ENCODE measurements around the gene C9. TPM values are rescaled to one million over a fixed set of nuclear protein-coding genes. Genes with fewer than 3 reads are reported as not detected.

Gene C9
- polyA plus RNA-seq, 1 donor from 2014 or later: not detected

DNA sequence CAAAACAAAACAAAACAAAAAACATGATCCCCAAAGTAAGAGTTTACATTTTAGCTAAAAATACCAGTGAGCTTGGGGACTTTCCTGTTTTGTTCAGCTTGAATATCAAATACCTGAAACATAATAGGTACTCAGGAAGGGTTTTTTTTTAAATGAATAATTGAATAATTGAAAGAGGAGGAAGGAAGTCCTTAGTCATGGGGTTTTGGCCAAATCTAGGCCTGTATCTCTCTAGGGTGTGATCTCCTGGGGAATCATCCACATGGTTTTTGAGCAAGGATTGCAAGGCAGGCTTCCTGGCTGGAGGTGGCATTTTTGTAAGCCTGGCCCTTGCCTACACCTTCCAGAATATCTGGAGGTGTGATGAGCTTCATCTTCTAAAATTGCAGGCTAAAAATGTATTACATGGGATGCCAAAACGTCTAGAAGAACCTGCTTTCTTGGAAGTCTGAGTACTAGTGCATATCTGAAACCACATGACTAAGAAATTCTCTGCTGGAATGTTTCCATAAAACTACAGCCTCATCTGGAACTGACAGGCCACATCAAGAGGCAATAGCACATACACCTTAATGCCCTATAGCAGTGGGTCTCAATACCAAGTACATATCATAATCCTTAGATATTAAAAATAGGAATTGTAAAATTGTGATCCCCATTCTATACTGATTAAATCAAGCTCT is 10.4 kb downstream of the C9 start:
- TF ChIP-seq, protein P1, sequence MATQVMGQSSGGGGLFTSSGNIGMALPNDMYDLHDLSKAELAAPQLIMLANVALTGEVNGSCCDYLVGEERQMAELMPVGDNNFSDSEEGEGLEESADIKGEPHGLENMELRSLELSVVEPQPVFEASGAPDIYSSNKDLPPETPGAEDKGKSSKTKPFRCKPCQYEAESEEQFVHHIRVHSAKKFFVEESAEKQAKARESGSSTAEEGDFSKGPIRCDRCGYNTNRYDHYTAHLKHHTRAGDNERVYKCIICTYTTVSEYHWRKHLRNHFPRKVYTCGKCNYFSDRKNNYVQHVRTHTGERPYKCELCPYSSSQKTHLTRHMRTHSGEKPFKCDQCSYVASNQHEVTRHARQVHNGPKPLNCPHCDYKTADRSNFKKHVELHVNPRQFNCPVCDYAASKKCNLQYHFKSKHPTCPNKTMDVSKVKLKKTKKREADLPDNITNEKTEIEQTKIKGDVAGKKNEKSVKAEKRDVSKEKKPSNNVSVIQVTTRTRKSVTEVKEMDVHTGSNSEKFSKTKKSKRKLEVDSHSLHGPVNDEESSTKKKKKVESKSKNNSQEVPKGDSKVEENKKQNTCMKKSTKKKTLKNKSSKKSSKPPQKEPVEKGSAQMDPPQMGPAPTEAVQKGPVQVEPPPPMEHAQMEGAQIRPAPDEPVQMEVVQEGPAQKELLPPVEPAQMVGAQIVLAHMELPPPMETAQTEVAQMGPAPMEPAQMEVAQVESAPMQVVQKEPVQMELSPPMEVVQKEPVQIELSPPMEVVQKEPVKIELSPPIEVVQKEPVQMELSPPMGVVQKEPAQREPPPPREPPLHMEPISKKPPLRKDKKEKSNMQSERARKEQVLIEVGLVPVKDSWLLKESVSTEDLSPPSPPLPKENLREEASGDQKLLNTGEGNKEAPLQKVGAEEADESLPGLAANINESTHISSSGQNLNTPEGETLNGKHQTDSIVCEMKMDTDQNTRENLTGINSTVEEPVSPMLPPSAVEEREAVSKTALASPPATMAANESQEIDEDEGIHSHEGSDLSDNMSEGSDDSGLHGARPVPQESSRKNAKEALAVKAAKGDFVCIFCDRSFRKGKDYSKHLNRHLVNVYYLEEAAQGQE (IDR thresholded peaks at IDR 0.05; ENCODE audit: borderline replicate concordance): no peak
- TF ChIP-seq EP300 (conservative IDR thresholded peaks at IDR 0.05; ENCODE audit: poor library complexity, severe bottlenecking) (no peak), TAF1 (IDR thresholded peaks at IDR 0.05; ENCODE audit: low read depth) (no peak), POLR2AphosphoS5 (IDR thresholded peaks at IDR 0.05) (no peak), MXI1 (conservative IDR thresholded peaks at IDR 0.05; ENCODE audit: poor library complexity, severe bottlenecking) (no peak), SMC3 (conservative IDR thresholded peaks at IDR 0.05; ENCODE audit: poor library complexity) (no peak), RAD21 (conservative IDR thresholded peaks at IDR 0.05) (no peak), EZH2 (IDR thresholded peaks at IDR 0.05; ENCODE audit: borderline replicate concordance, insufficient read depth, low read length, poor library complexity, severe bottlenecking) (no peak)
- TF ChIP-seq, protein P2, sequence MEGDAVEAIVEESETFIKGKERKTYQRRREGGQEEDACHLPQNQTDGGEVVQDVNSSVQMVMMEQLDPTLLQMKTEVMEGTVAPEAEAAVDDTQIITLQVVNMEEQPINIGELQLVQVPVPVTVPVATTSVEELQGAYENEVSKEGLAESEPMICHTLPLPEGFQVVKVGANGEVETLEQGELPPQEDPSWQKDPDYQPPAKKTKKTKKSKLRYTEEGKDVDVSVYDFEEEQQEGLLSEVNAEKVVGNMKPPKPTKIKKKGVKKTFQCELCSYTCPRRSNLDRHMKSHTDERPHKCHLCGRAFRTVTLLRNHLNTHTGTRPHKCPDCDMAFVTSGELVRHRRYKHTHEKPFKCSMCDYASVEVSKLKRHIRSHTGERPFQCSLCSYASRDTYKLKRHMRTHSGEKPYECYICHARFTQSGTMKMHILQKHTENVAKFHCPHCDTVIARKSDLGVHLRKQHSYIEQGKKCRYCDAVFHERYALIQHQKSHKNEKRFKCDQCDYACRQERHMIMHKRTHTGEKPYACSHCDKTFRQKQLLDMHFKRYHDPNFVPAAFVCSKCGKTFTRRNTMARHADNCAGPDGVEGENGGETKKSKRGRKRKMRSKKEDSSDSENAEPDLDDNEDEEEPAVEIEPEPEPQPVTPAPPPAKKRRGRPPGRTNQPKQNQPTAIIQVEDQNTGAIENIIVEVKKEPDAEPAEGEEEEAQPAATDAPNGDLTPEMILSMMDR (IDR thresholded peaks at IDR 0.05; ENCODE audit: poor library complexity, severe bottlenecking): no peak
- no peaks in the 10 kb centered on the region for H3K27me3 ChIP-seq (ENCODE audit: insufficient read depth, low read depth, low read length)
- H3K79me2 ChIP-seq (replicated peaks; ENCODE audit: insufficient read depth, low read length): no peaks in the 10 kb centered on the region
- H2AFZ ChIP-seq (ENCODE audit: low read depth, low read length): no peak overlapping the region
- H3K9ac ChIP-seq (ENCODE audit: low read length): no peak overlapping the region
- H4K20me1 ChIP-seq (ENCODE audit: insufficient read depth): no peaks in the 10 kb centered on the region
- no peaks in the 10 kb centered on the region for H3K9me3 ChIP-seq (ENCODE audit: low read length)
- H3K9me2 ChIP-seq (ENCODE audit: insufficient read depth, low read length): no peaks in the 10 kb centered on the region
- H3F3A ChIP-seq (ENCODE audit: insufficient read depth, low read length, poor library complexity, severe bottlenecking): no peaks in the 10 kb centered on the region
- no peak overlapping the region for H3K4me3 ChIP-seq (ENCODE audit: low read length)
- no peak overlapping the region for H3K27ac ChIP-seq (ENCODE audit: low read length)
- H3K4me2 ChIP-seq (ENCODE audit: low read length): no peak overlapping the region
- H3K36me3 ChIP-seq (ENCODE audit: insufficient read depth, low read length): no peaks in the 10 kb centered on the region

DNA sequence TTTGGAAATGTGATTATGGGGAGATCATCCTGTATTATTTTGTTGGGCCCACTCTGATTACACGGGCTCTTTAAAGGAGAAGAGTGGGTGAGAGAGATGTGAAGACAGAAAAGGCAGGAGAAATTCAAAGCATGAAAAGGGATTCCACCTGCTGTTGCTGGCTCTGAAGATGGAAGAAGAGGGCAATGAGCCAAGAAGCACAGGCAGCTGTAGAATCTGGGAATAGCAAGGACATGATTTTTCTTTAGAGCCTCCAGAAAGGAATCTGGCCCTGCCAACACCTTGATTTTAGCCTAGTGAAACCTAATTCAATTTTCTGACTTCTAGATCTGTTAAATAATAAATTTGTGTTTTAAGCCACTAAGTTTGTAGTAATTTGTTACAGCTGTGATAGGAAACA is 11.3 kb downstream of the C9 start:
- H3K79me2 ChIP-seq (replicated peaks; ENCODE audit: insufficient read depth, low read length): no peaks in the 10 kb centered on the region
- no peak overlapping the region for H3K4me2 ChIP-seq (ENCODE audit: low read length)
- no peak for TF ChIP-seq MXI1 (conservative IDR thresholded peaks at IDR 0.05; ENCODE audit: poor library complexity, severe bottlenecking)
- no peak for TF ChIP-seq POLR2AphosphoS5 (IDR thresholded peaks at IDR 0.05)
- no peak for TF ChIP-seq SMC3 (conservative IDR thresholded peaks at IDR 0.05; ENCODE audit: poor library complexity)
- TF ChIP-seq, protein P1 (IDR thresholded peaks at IDR 0.05; ENCODE audit: borderline replicate concordance): no peak
- no peak for TF ChIP-seq RAD21 (conservative IDR thresholded peaks at IDR 0.05)
- TF ChIP-seq TAF1 (IDR thresholded peaks at IDR 0.05; ENCODE audit: low read depth): no peak
- no peak for TF ChIP-seq EZH2 (IDR thresholded peaks at IDR 0.05; ENCODE audit: borderline replicate concordance, insufficient read depth, low read length, poor library complexity, severe bottlenecking)
- TF ChIP-seq EP300 (conservative IDR thresholded peaks at IDR 0.05; ENCODE audit: poor library complexity, severe bottlenecking): no peak
- TF ChIP-seq, protein P2 (IDR thresholded peaks at IDR 0.05; ENCODE audit: poor library complexity, severe bottlenecking): no peak
- no peak overlapping the region for H3K4me3 ChIP-seq (ENCODE audit: low read length)
- no peaks in the 10 kb centered on the region for H3F3A ChIP-seq (ENCODE audit: insufficient read depth, low read length, poor library complexity, severe bottlenecking)
- H3K27me3 ChIP-seq (ENCODE audit: insufficient read depth, low read depth, low read length): no peaks in the 10 kb centered on the region
- no peaks in the 10 kb centered on the region for H4K20me1 ChIP-seq (ENCODE audit: insufficient read depth)
- no peaks in the 10 kb centered on the region for H3K36me3 ChIP-seq (ENCODE audit: insufficient read depth, low read length)
- no peak overlapping the region for H3K27ac ChIP-seq (ENCODE audit: low read length)
- H3K9ac ChIP-seq (ENCODE audit: low read length): no peak overlapping the region
- no peaks in the 10 kb centered on the region for H3K9me2 ChIP-seq (ENCODE audit: insufficient read depth, low read length)
- H2AFZ ChIP-seq (ENCODE audit: low read depth, low read length): no peak overlapping the region
- no peaks in the 10 kb centered on the region for H3K9me3 ChIP-seq (ENCODE audit: low read length)

Measured in neural cell (in vitro differentiated cells).